Breast epithelium (tissue), 4 donors: ENCODE measurements around the gene ADGRA1. TPM values are rescaled to one million over a fixed set of nuclear protein-coding genes. Genes with fewer than 3 reads are reported as not detected.

Experiments
- DNase-seq, 2 donors: peaks; one replicate each; pipeline ENCODE4 v3.0.0-alpha.2; 2019; ENCODE audit warnings: low spot score in 2 of 2
- H3K27ac ChIP-seq, 2 donors: fragments of 200-600 bp; sonication (generic) in 1 of 2; one replicate each; pipeline ENCODE4 v1.5.1; 2016 to 2019; ENCODE audit warnings: mild to moderate bottlenecking in 1 of 2
- H3K27me3 ChIP-seq, 2 donors: fragments of 200-600 bp; sonication (generic) in 1 of 2; one replicate each; pipeline versions ENCODE4 v1.5.1 to v1.6.0; 2017 to 2019; ENCODE audit warnings: control low read depth in 1 of 2, mild to moderate bottlenecking in 1 of 2
- H3K36me3 ChIP-seq: fragments of 200-600 bp; one replicate; pipeline ENCODE4 v1.5.1; 2019
- H3K4me1 ChIP-seq, 2 donors: fragments of 200-600 bp; sonication (generic); one replicate each; pipeline ENCODE4 v1.5.1; 2016 to 2019; ENCODE audit warnings: control low read depth in 1 of 2
- H3K4me3 ChIP-seq, 3 donors: fragments of 200-600 bp; sonication (generic); 1 replicate in 2 of 3; 2 replicates in 1 of 3; pipeline ENCODE4 v1.5.1; 2016 to 2019; ENCODE audit warnings: mild to moderate bottlenecking in 3 of 3, moderate library complexity in 2 of 3
- H3K9me3 ChIP-seq, 2 donors: fragments of 200-600 bp; sonication (generic) in 1 of 2; one replicate each; pipeline ENCODE4 v1.5.1; 2016 to 2019; ENCODE audit warnings: control low read depth in 1 of 2
- CTCF ChIP-seq, 3 donors: fragments of 450-650 bp; IDR thresholded peaks; one replicate each; pipeline ENCODE4 v1.5.1; 2016 to 2017; ENCODE audit warnings: antibody characterized with exemption in 3 of 3, mild to moderate bottlenecking in 3 of 3, moderate library complexity in 3 of 3
- POLR2A ChIP-seq: fragments of 450-650 bp; IDR thresholded peaks from one replicate; pipeline ENCODE4 v1.6.1; 2016; ENCODE audit warnings: antibody characterized with exemption, mild to moderate bottlenecking, moderate library complexity
- POLR2AphosphoS5 ChIP-seq, 3 donors: sonication (generic); formaldehyde crosslinking; IDR thresholded peaks; one replicate each; pipeline ENCODE4 v1.6.1; 2017; ENCODE audit warnings: antibody characterized with exemption in 3 of 3
- intact Hi-C: fragments of 100-400 bp; cut with DNase I; formaldehyde crosslinking; loops from one replicate; pipeline ENCODE4 v1.15.1; 2023; ENCODE audit warnings: low total_unique reads
- total RNA-seq, 3 donors: library from RNA; depleted of rRNA; stranded (reverse); fragments of >200 nt; gene quantifications; one replicate each; pipeline ENCODE4 v1.1.0, GENCODE V29; 2016

The ADGRA1 gene
- total RNA-seq, 3 donors from 2014 or later, result 0.33 TPM; not detected in 2

GRCh38 chr10:133060022-133060421 lies 27.7 kb upstream of the ADGRA1 start:
- peaks cover 0 to 53% of the 10 kb centered on the region in 2 donors for H3K27me3 ChIP-seq
- no peaks in the 10 kb centered on the region for H3K9me3 ChIP-seq

GRCh38 chr10:133060466-133060865 lies 27.3 kb upstream of the ADGRA1 start:
- Histone ChIP-seq H3K36me3 (no peaks in the 10 kb centered on the region), H3K4me3 (no peak overlapping the region), H3K9me3 (no peaks in the 10 kb centered on the region), H3K4me1 (no peaks in the 10 kb centered on the region), H3K27me3 (peaks cover 0 to 52% of the 10 kb centered on the region in 2 donors), H3K27ac (no peak overlapping the region)
- TF ChIP-seq POLR2A (no peak), POLR2AphosphoS5 (IDR thresholded peaks at IDR 0.05) (no peak), CTCF (IDR thresholded peaks at IDR 0.05) (no peak)
- intact Hi-C loops, result no loop called here
- no peak for DNase-seq

More at GRCh38 chr10:133060022-133060421, 27.7 kb upstream of the ADGRA1 start:
- Histone ChIP-seq H3K4me3 (no peak overlapping the region), H3K4me1 (no peaks in the 10 kb centered on the region), H3K27ac (no peak overlapping the region), H3K36me3 (no peaks in the 10 kb centered on the region)
- DNase-seq, result no peak
- intact Hi-C loops, result no loop called here
- TF ChIP-seq POLR2AphosphoS5 (IDR thresholded peaks at IDR 0.05), result no peak
- TF ChIP-seq POLR2A, result no peak
- no peak for TF ChIP-seq CTCF (IDR thresholded peaks at IDR 0.05)

- Histone ChIP-seq H3K36me3 (no peaks in the 10 kb centered on the region), H3K4me1 (no peaks in the 10 kb centered on the region), H3K4me3 (no peak overlapping the region), H3K27ac (no peak overlapping the region), H3K9me3 (no peaks in the 10 kb centered on the region), H3K27me3 (peaks cover 0 to 48% of the 10 kb centered on the region in 2 donors)
- TF ChIP-seq POLR2A (no peak), CTCF (IDR thresholded peaks at IDR 0.05) (no peak), POLR2AphosphoS5 (IDR thresholded peaks at IDR 0.05) (no peak)
- DNase-seq, result no peak
- intact Hi-C loops, result no loop called here
Observed at GRCh38 chr10:133060881-133061280, 26.8 kb upstream of the ADGRA1 start.

GRCh38 chr10:133061296-133062038 lies 26.3 kb upstream of the ADGRA1 start:
- intact Hi-C loops, result no loop called here
- H3K9me3 ChIP-seq, result no peaks in the 10 kb centered on the region
- TF ChIP-seq POLR2A (no peak), POLR2AphosphoS5 (IDR thresholded peaks at IDR 0.05) (no peak), CTCF (IDR thresholded peaks at IDR 0.05) (no peak)

GRCh38 chr10:133062085-133062484 lies 25.6 kb upstream of the ADGRA1 start:
- Histone ChIP-seq H3K4me1 (no peaks in the 10 kb centered on the region), H3K27me3 (peaks cover 0 to 36% of the 10 kb centered on the region in 2 donors), H3K27ac (no peak overlapping the region), H3K9me3 (no peaks in the 10 kb centered on the region), H3K4me3 (no peak overlapping the region), H3K36me3 (no peaks in the 10 kb centered on the region)
- TF ChIP-seq POLR2AphosphoS5 (IDR thresholded peaks at IDR 0.05), result no peak
- TF ChIP-seq CTCF (IDR thresholded peaks at IDR 0.05), result no peak
- no peak for TF ChIP-seq POLR2A
- intact Hi-C loops, result no loop called here
- DNase-seq, result no peak

More at GRCh38 chr10:133061296-133062038, 26.3 kb upstream of the ADGRA1 start:
- Histone ChIP-seq H3K27ac (no peak overlapping the region), H3K4me3 (no peak overlapping the region), H3K36me3 (no peaks in the 10 kb centered on the region), H3K4me1 (no peaks in the 10 kb centered on the region), H3K27me3 (peaks cover 0 to 42% of the 10 kb centered on the region in 2 donors)
- DNase-seq, result no peak
